Inflammatory macrophage treated with lipopolysaccharide for 4 hours (primary cell): Measurements from ENCODE around the gene SYNE3.

ENCODE experiments used
- DNase-seq: peaks from one replicate; pipeline ENCODE4 v3.0.0-alpha.2; 2020

The SYNE3 gene

GRCh38 chr14:95503365-95504134 is 12.9 kb downstream of the SYNE3 start:
- no peak for DNase-seq

- DNase-seq, result peak; percentile 60
Observed at GRCh38 chr14:95502381-95502950, 14.0 kb downstream of the SYNE3 start.

- no peak for DNase-seq
Observed at GRCh38 chr14:95500772-95501401, 15.6 kb downstream of the SYNE3 start.

GRCh38 chr14:95500201-95500681 is 16.2 kb downstream of the SYNE3 start:
- no peak for DNase-seq

GRCh38 chr14:95499354-95499750 is 17.1 kb downstream of the SYNE3 start:
- no peak for DNase-seq

- DNase-seq, result no peak
Observed at GRCh38 chr14:95498622-95499353, 17.7 kb downstream of the SYNE3 start.

GRCh38 chr14:95497561-95498011 is 18.9 kb downstream of the SYNE3 start:
- DNase-seq, result no peak

GRCh38 chr14:95496690-95497259 is 19.7 kb downstream of the SYNE3 start:
- peak; percentile 32 for DNase-seq

- no peak for DNase-seq
Observed at GRCh38 chr14:95496111-95496681, 20.3 kb downstream of the SYNE3 start.

GRCh38 chr14:95495538-95496025 is 20.9 kb downstream of the SYNE3 start:
- DNase-seq, result peak; percentile 88

- no peak for DNase-seq
Observed at GRCh38 chr14:95495076-95495475, 21.4 kb downstream of the SYNE3 start.

- no peak for DNase-seq
Observed at GRCh38 chr14:95494456-95494855, 22.0 kb downstream of the SYNE3 start.

- DNase-seq, result no peak
Observed at GRCh38 chr14:95493976-95494375, 22.5 kb downstream of the SYNE3 start.

GRCh38 chr14:95493503-95493902 is 22.9 kb downstream of the SYNE3 start:
- no peak for DNase-seq

- DNase-seq, result no peak
Observed at GRCh38 chr14:95491936-95492608, 24.4 kb downstream of the SYNE3 start.

- no peak for DNase-seq
Observed at GRCh38 chr14:95490727-95491451, 25.6 kb downstream of the SYNE3 start.

GRCh38 chr14:95490138-95490509 is 26.3 kb downstream of the SYNE3 start:
- DNase-seq, result no peak

GRCh38 chr14:95489214-95490137 is 27.0 kb downstream of the SYNE3 start:
- no peak for DNase-seq

- peak; percentile 16 for DNase-seq
Observed at GRCh38 chr14:95488376-95489213, 27.9 kb downstream of the SYNE3 start.
